Stimulated activated memory B cell treated with anti-CD40 and anti-IgM and Interleukin-4, amounts not matched to agents 10 μg/mL and 1 μg/mL and 100 μg/mL, for 72 hours (primary cell): Measurements from ENCODE around the gene TMEM163.
A peak's percentile ranks its signal among the peaks of the same experiment; 100 is the strongest.
"Not testable (repeated sequence)": the region's sequence is repeated elsewhere in the genome, so short reads cannot be mapped to it uniquely, and the experiment has no call there.

ENCODE experiments used
- ATAC-seq: fragments of 150-1000 bp; cut with Tn5 transposase; 2 replicates; pipeline ENCODE4 v1.10.0; 2021
- H3K27ac Mint-ChIP-seq: one replicate; pipeline ENCODE4 v1.8.0; 2022; ENCODE audit warnings: mild to moderate bottlenecking, mixed read lengths
- H3K27me3 Mint-ChIP-seq: one replicate; pipeline ENCODE4 v1.8.0; 2022; ENCODE audit warnings: mixed read lengths
- H3K36me3 Mint-ChIP-seq: one replicate; pipeline ENCODE4 v1.8.0; 2022; ENCODE audit warnings: mixed read lengths
- H3K4me1 Mint-ChIP-seq: one replicate; pipeline ENCODE4 v1.8.0; 2022; ENCODE audit warnings: mixed read lengths
- H3K4me3 Mint-ChIP-seq: one replicate; pipeline ENCODE4 v1.8.0; 2022; ENCODE audit warnings: mild to moderate bottlenecking, moderate library complexity, mixed read lengths
- H3K9me3 Mint-ChIP-seq: one replicate; pipeline ENCODE4 v1.8.0; 2022; ENCODE audit warnings: mixed read lengths

The TMEM163 gene

DNA sequence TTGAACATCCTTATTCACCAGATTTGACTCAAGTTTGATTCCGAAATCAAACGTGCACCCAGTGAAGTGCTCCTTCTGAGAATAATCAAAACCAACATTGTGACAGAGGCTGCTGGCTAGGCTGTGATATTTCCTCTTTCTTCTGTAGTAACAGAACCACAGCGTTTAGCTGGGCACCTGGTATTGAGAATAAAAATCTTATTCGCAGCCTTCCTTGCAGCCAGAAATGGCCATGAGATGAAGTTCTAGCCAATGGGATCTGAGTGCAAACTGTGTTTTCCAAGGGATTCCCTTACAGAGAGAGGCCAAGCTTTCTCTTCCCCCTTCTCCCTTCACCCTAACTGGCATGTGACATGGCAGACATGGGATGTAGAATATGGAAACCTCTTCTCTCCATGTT lies 51.7 kb downstream of the TMEM163 start:
- Mint-ChIP-seq H3K27ac (peak overlapping the region; percentile 41), H3K4me3 (no peak overlapping the region), H3K4me1 (peaks cover 44% of the 10 kb centered on the region), H3K27me3 (no peaks in the 10 kb centered on the region), H3K36me3 (no peaks in the 10 kb centered on the region), H3K9me3 (no peaks in the 10 kb centered on the region)
- no peak for ATAC-seq

DNA sequence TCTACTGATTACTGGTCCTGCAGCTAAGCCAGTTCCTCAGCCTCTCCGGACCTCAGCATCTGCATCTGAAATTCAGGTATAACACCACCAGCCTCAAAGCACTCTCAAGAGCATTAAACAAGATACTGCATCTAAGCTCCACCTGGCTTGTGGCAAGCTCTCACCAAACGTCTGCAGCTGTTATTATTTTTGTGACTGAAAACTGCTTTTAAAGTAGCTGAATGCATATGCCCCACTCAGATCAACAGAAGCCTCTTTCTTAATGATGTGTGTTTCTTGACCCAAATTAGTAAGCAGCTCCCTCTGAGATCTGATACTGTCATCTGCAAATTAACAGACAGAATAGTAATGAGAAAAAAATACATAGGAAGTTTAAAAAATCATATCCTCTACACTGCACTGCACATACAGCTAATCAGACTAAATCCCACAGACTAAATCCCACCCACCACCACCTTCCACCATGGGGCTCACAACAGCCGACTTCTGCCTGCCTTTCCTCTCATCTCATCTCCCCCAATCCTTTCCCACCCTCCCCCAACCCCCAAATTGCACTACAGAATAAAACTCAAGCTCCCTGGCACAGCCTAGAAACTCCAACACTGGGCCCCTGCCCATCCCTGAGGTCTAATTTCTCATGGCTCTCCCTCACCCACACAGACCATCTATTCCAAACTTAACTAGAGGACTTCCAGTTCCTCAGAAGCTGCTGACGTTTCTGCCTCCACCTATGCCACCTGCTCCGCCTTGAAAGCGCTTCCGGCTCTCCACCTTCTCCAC lies 52.9 kb downstream of the TMEM163 start:
- Mint-ChIP-seq H3K9me3 (no peaks in the 10 kb centered on the region), H3K27ac (peak overlapping the region; percentile 41), H3K4me1 (peaks cover 38% of the 10 kb centered on the region), H3K36me3 (no peaks in the 10 kb centered on the region), H3K4me3 (no peak overlapping the region), H3K27me3 (no peaks in the 10 kb centered on the region)
- ATAC-seq = no peak

DNA sequence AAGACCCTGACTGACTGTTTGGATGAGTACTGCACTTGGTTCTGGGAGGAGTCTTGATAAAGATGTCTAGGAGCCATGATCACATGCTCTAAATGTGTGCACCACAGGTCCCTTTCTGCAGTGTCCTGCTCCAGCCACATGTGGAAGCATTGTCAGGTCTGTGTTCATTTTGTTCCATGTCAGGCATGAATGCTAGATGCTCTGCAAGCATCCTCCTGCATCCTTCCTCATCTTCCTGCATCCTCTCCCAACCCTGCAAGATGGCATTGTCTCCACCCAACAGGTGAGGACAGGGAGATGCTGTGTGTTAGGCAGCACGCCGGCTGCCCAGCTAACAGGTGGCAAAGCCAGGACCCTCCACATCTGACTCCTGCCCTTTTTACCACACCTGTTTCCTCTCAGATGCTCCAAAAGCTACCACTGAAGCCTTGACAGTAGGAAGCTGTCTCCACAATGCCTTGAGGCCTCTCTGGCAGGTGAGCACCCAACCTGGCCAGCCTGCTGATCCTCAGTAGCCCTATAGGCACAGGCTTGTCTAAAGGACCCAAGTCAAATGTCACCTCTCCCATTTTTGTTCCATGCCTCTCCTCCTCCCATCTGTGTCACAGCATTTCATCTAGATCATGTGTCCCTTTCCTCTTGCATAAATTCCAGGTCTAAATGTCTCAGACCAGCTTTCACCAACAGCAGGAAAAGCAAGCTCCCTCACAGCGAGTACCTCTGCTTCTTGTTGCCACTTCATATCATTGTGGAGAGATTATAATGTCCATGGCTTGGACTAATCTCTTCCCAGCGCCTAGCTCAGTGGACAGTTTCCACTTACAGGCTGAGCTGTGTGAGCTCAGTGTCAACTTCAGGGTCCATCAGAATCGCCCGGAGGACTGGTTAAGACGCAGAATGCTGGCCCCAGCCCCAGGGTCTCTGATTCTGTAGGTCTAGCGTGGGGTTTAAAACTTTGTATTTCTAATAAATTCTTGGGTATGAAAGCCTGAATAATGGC lies 55.0 kb downstream of the TMEM163 start:
- Mint-ChIP-seq H3K27ac (no peak overlapping the region), H3K27me3 (no peaks in the 10 kb centered on the region), H3K9me3 (no peaks in the 10 kb centered on the region), H3K4me3 (no peak overlapping the region), H3K36me3 (no peaks in the 10 kb centered on the region), H3K4me1 (peaks cover 29% of the 10 kb centered on the region)
- no peak for ATAC-seq

DNA sequence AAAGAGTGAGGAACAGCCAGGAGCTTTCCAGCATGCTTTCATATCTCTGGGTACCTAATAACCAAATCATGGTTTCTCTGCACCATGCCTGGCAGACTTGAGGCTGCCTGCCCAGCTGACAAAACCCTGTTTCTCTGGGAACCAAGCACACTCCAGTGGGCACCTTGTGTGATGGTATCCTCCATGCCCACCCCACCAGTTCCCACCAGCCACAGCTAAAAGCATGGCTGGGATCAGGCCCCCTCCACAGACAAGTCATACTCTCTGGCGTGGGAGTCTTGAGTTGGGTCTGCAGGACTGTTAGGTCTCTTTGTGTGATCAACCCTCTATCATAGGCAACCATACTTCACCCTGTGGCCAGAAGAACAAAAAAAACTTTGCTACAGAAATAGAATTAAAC lies 56.0 kb downstream of the TMEM163 start:
- no peak for ATAC-seq
- no peaks in the 10 kb centered on the region for H3K9me3 Mint-ChIP-seq
- H3K4me3 Mint-ChIP-seq = no peak overlapping the region
- no peaks in the 10 kb centered on the region for H3K36me3 Mint-ChIP-seq
- H3K27me3 Mint-ChIP-seq = no peaks in the 10 kb centered on the region
- H3K4me1 Mint-ChIP-seq = peaks cover 29% of the 10 kb centered on the region
- H3K27ac Mint-ChIP-seq = no peak overlapping the region

DNA sequence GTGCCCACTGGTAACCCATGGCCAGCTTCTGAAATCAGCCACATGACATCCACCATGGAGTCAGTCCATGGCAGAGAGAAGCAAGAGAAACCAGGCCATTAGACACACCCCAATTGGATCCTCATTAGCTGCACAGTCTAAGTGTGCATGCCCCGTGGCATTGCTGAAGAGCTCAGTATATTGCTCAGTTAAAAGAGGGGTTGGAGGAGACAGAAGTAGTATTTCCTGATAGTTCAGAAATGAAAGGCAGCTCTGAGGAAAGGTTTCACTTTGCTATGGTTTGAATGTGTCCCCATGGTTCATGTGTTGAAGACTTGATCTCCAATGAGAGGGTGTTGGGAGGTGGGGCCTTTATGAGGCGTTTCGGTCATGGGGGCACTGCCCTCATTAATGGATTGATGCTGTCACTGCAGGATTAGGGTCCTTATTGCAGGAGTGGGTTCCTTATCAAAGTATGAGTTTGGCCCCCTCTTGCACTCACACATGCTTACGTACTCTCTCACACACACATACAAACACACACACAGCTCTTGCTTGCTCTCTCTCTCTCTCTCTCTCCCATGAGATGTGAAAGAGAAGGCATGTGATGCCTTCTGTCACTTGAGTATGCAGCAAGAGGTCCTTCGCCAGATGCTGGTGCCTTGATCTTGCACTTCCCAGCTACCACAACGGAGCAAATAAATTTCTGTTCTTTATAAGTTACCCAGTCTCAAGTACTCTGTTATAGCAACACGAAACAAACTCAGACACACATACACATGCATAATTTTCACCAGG lies 58.0 kb downstream of the TMEM163 start:
- no peak overlapping the region for H3K4me3 Mint-ChIP-seq
- no peaks in the 10 kb centered on the region for H3K27me3 Mint-ChIP-seq
- no peak overlapping the region for H3K27ac Mint-ChIP-seq
- peaks cover 21% of the 10 kb centered on the region for H3K4me1 Mint-ChIP-seq
- H3K9me3 Mint-ChIP-seq = no peaks in the 10 kb centered on the region
- no peaks in the 10 kb centered on the region for H3K36me3 Mint-ChIP-seq
- ATAC-seq = peak; percentile 8

DNA sequence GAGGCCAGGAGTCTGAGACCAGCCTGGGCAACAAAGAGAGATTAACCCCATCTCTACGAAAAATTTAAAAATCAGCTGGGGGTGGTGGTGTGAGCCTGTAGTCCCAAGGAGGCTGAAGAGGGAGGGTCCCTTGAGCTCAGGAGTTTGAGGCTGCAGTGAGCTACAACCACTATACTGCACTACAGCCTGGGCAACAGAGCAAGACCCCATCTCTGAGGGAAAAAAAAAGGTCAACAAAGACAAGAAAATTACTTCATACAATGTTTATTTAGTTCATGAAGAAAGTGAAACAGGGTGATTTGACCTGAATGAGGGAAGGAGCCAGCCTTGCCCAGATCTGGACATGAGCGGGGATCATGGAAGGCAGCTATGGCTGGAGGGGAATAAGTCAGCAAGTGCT lies 59.1 kb downstream of the TMEM163 start:
- no peak overlapping the region for H3K27ac Mint-ChIP-seq
- peaks cover 21% of the 10 kb centered on the region for H3K4me1 Mint-ChIP-seq
- H3K36me3 Mint-ChIP-seq = no peaks in the 10 kb centered on the region
- no peak overlapping the region for H3K4me3 Mint-ChIP-seq
- H3K9me3 Mint-ChIP-seq = no peaks in the 10 kb centered on the region
- no peaks in the 10 kb centered on the region for H3K27me3 Mint-ChIP-seq
- no peak for ATAC-seq

DNA sequence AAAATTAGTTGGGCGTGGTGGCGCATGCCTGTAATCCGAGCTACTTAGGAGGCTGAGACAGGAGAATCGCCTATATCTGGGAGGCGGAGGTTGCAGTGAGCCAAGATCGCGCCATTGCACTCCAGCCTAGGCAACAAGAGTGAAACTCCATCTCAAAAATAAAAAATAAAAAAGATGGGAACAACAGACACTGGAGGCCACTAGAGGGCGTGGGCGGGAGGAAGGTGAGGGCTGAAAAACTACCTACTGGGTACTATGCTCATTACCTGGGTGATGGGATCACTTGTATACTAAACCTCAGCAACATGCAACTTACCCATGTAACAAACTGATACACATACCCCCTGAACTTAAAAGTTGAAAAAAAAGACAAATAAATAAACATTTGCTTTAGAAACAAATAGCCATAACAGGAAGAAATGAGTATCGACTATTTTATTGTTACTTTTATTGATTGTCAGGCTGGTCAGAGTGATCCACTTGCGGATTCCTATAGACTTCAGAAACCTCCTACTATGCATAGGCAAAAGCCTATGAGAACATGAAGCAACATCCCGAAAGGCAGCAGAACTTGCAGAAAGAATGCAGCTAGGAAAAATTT lies 61.0 kb downstream of the TMEM163 start:
- no peaks in the 10 kb centered on the region for H3K36me3 Mint-ChIP-seq
- no peak for ATAC-seq
- no peak overlapping the region for H3K27ac Mint-ChIP-seq
- peaks cover 21% of the 10 kb centered on the region for H3K4me1 Mint-ChIP-seq
- H3K9me3 Mint-ChIP-seq = no peaks in the 10 kb centered on the region
- H3K4me3 Mint-ChIP-seq = no peak overlapping the region
- no peaks in the 10 kb centered on the region for H3K27me3 Mint-ChIP-seq

DNA sequence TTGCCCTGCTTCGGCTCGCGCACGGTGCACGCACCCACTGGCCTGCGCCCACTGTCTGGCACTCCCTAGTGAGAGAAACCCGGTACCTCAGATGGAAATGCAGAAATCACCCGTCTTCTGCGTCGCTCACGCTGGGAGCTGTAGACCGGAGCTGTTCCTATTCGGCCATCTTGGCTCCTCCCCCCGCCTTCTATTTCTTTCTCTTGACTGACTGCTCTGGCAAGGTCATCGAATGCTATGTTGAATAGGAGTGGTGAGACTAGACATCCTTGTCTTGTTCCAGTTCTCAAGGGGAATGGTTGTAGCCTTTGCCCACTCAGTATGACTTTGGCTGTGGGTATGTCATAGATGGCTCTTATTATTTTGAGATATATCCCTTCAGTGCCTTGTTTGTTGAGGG lies 62.4 kb downstream of the TMEM163 start:
- H3K4me1 Mint-ChIP-seq = peaks cover 21% of the 10 kb centered on the region
- not testable (repeated sequence) for ATAC-seq, H3K27me3 Mint-ChIP-seq, H3K9me3 Mint-ChIP-seq, H3K27ac Mint-ChIP-seq, H3K36me3 Mint-ChIP-seq, H3K4me3 Mint-ChIP-seq

DNA sequence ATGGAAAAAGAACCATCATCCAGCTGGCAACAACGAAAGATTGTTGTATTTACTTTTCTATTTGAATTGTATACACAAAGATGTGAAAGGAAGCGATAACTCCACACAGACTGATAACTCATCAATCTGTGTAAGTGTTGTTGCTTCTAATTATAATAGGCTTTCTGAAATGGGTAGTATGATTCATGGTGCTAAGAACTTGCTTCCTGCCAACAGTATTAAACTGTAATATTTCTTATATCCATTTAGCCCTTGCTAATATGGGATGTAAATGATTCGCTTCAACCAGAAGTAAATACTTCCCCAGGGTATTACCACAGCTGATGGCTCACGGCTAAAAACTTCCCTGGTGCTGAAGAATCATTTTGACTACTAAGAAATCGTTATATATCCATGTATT lies 70.2 kb downstream of the TMEM163 start:
- no peaks in the 10 kb centered on the region for H3K9me3 Mint-ChIP-seq
- no peak overlapping the region for H3K4me3 Mint-ChIP-seq
- H3K27ac Mint-ChIP-seq = no peak overlapping the region
- H3K4me1 Mint-ChIP-seq = no peaks in the 10 kb centered on the region
- H3K27me3 Mint-ChIP-seq = no peaks in the 10 kb centered on the region
- no peak for ATAC-seq
- no peaks in the 10 kb centered on the region for H3K36me3 Mint-ChIP-seq

DNA sequence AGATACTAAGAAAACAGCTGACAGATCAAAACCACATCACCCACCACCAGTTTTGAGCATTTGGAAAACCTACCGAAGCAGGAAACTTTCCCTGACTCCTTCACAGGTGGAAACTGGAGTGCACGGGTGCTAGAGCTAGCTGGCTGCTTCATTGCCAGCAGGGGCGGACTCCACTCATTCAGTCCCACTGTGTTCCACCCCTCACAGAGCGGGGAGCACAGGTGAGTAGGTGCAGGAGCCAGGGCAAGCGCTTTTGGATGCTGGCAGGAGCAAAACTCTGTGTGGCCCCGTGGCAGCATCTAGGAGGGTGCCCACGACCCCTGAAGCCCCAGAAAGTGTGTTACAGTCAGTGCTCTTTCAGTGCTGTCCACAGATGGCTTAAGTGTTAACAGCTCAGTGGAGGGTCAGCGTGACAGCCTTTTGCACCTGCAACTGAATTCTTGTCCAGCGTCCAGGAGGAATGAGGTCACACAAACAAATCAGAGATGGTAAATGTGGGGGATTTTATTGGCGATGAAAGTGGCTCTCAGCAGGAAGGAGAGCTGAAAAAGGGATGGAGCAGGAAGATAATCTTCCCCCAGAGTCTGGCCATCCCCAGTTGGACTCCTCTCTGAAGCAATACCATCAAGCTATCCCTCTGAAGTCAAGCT lies 71.1 kb downstream of the TMEM163 start:
- H3K4me3 Mint-ChIP-seq = no peak overlapping the region
- no peak for ATAC-seq
- H3K4me1 Mint-ChIP-seq = peaks cover 4% of the 10 kb centered on the region
- H3K27me3 Mint-ChIP-seq = no peaks in the 10 kb centered on the region
- H3K36me3 Mint-ChIP-seq = no peaks in the 10 kb centered on the region
- H3K27ac Mint-ChIP-seq = no peak overlapping the region
- H3K9me3 Mint-ChIP-seq = no peaks in the 10 kb centered on the region

DNA sequence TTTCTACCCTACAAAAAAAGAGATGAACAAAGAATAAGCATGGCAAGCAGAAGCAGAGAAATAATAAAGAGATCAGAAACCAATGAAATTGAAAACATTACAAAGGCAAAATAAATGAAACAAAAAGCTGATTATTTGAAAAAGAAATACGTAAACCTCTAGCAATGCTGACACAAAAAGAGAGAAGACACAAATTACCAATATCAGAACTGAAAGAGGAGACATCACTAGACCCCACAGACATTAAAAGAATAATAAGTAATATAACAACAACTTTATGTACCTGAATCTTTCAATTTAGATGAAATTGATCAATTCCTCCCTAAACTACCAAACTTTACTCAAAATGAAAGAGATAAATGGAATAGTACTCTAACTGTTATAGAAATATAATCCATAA lies 75.9 kb downstream of the TMEM163 start:
- Mint-ChIP-seq H3K4me3 (no peak overlapping the region), H3K36me3 (no peaks in the 10 kb centered on the region), H3K27ac (no peak overlapping the region), H3K4me1 (peaks cover 36% of the 10 kb centered on the region), H3K27me3 (no peaks in the 10 kb centered on the region), H3K9me3 (no peaks in the 10 kb centered on the region)
- no peak for ATAC-seq

DNA sequence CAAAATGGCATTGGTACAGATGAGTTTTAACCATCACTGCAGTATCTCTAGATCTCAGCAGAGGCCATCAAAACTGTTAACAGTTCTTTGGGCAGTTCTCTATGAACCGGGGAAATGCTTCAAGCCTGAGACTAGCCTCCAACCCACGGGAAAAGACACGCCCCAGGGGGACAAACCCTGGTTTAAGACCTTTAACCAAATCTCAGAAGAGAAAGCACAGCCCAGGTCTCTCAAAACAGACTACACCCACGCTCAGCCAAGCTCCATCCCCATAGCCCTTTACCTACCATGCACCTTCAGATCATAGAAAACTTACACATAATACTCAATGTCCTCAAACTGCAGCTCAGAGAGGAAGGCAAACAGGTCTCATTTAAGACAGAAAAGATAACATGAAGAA lies 78.3 kb downstream of the TMEM163 start:
- Mint-ChIP-seq H3K9me3 (no peaks in the 10 kb centered on the region), H3K4me3 (no peak overlapping the region), H3K27me3 (no peaks in the 10 kb centered on the region), H3K36me3 (no peaks in the 10 kb centered on the region), H3K4me1 (peaks cover 38% of the 10 kb centered on the region), H3K27ac (peak overlapping the region; percentile 56)
- ATAC-seq = peak; percentile 61

DNA sequence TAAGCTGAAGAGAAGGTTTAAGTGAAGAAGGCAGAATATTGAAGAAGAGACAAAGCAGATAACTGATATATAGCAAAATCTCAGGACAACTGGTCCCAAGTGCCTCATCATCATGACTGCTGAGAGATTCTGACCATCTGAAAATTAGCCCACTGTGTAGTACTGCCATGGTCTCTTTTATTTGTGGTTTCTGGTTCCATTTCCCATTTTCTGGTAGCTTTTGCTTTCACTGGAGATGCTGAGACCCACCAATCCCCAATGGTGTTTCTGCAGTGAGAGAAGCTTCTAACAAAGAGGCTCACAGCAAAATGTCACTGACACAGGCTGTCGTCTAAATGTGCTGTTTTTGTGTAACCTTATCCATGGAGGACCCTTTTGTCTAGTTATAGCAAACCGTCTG lies 79.5 kb downstream of the TMEM163 start:
- H3K36me3 Mint-ChIP-seq = no peaks in the 10 kb centered on the region
- H3K4me1 Mint-ChIP-seq = peaks cover 50% of the 10 kb centered on the region
- no peaks in the 10 kb centered on the region for H3K9me3 Mint-ChIP-seq
- no peak overlapping the region for H3K4me3 Mint-ChIP-seq
- no peaks in the 10 kb centered on the region for H3K27me3 Mint-ChIP-seq
- ATAC-seq = peak; percentile 53
- H3K27ac Mint-ChIP-seq = no peak overlapping the region

DNA sequence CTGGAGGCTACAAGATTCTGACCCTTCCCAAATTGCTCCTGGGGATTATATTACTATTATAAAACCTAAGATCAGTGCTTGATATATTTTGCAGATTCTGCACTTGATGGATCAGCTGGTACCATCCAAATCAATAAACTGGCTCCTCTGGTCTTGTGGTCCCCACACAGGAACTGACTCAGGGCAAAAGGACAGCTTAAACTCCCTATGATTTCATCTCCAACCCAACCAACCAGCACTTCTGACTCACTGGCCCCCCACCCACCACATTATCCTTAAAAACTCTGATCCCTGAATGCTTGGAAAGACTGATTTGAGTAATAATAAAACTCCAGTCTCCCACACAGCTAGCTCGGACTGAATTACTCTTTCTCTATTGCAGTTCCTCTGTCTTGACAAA lies 82.1 kb downstream of the TMEM163 start:
- Mint-ChIP-seq H3K27ac (no peak overlapping the region), H3K27me3 (no peaks in the 10 kb centered on the region), H3K4me1 (peaks cover 45% of the 10 kb centered on the region), H3K9me3 (no peaks in the 10 kb centered on the region), H3K4me3 (no peak overlapping the region), H3K36me3 (no peaks in the 10 kb centered on the region)
- ATAC-seq = no peak
